GM21737 (cell line): ENCODE results near the gene MEX3D.

Experiments
- ATAC-seq: cut with Tn5 transposase; IDR thresholded peaks from one replicate; pipeline ENCODE4 v1.9.1; 2021; ENCODE audit warnings: mild to moderate bottlenecking, moderate library complexity; ENCODE audit not compliant: unreplicated experiment

The MEX3D gene

DNA sequence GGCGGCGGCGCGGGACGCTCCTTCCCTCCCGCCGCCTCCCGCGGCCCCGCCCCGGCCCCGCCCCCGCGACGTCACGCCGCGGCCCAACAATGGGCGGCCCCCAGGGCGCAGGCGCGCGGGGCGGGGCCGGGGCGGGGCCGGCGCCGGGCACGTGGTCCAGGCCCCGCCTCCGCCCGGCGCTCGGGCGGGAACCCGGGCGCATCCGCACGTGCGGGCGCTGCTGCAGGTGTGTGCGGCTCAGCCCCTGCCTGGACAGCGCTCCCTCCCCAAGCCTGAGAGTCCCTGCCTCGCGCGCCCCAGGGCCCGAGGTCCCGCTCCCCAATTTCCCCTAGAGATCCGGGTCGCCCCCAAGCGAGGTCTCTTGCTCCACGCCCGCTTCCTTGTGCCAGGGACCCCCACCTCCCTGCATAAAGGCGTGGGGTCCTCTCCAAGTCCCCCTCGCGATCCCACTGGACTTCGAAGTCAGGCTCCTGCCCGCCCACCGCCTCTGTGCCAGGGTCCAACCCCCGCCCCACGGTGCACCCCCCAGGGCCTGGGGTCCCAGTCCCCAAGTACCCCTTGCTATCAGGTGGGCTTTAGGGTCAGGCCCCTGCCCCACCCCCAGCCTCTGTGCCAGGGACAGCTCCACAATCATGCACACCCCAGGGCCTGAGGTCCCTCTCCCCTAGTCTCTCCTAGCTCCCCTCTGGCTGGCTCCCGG is at the start of gene MEX3D:
Gene MEX3D (minus strand): TSS at position 6 of the 700 bp plus-strand sequence. CDS start 267 bp downstream, outside the sequence.
- ATAC-seq, result peak; percentile 70

DNA sequence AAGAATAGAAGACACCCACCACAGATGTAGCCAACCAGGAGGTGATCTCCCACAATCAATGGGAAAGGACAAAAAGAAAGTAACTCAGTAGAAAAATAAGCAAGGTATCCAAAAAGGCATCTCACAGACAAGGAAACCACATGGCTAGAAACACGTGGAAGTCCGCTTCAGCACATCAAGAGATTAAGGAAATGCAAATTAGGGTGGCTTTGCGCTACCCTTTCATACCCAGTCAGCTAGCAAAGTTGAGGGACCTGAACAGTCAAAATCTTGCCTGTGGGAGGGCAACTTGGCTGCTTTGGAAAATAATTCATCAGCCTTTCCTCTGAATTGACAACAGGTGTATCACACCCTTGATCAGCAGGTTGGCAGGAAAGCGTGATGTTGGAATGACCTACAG is 48.8 kb upstream of the MEX3D start:
- ATAC-seq, result no peak

DNA sequence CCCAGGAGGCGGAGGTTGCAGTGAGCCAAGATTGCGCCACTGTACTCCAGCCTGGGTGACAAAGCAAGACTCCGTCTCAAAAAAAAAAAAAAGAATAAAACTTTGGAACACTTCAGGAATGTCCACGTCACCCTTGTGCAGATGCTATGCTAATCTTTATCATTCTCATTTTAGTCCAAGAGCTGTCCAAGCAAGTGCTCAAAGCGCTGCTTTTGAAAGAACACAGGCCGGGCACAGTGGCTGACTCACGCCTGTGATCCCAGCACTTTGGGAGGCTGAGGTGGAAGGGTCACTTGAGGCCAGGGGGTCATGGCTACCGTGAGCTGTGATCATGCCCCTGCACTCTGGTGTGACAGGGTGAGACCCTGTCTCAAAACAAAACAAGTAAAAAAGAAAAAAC is 48.3 kb upstream of the MEX3D start:
- no peak for ATAC-seq

DNA sequence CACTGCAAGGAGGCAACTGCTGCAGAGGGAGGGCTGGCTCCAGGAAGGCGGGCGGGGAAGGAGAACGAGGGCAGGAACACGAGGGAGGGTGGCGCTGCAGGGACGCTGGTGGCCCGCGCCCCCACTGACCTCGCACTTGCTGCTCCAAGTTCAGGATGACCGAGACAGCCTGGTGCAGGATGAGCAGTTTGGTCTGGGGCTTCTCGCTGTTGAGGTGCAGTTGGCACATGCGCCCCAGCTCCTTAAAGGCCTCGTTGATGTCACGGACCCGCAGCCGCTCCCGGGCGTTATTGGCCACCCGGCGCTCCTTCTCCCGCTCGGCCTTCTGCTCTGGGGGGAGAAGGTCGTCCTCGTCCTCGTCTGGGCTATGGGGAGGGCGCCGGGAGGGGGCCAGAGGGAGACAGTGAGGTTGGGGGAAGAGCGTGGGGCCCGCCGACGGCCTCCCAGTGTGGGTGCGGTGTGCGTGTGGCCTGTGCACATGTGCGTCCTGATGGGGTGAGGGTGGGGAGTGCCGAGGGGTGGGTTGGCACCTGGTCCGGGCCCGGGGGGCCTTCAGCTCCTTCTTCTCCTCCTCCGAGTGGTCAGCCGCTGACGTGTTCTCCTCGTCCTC is 47.1 kb upstream of the MEX3D start:
- no peak for ATAC-seq

DNA sequence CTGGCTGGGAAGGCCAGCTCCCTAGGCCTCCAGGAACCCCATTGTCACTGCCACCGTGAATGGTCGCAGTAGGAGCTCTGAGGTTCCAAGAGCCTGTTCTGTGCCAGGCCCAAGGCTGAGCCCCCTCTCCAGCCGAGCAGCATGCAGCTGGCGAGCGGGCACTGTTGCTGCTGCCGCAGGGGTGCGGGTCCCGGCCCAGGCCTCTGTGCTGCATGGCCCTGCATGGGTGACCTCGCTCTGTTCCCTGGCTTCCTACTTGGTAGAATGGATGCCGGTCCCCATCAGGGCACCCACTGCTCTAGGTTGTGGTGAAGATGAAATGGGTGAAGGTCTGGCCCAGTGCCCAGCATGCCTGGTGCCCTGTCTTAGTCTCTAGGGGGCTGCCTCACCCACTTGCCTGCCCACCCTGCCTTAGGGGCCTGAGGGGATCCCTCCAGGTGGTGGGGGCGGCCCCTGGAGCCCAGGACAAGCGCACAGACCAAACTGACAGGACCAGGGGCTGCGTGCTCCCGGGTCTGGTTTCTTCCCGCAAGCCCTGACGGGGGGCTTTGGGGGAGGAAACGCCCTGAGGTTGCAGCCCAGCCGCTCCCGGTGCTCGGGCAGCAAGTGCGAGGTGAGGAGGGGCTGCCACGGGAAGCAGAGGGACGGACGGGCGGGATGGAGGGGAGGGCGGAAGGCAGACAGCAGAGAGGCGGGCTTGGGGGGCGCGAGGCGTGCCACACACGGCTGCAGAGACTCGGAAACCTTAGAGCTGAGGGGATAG is 45.9 kb upstream of the MEX3D start:
- no peak for ATAC-seq

DNA sequence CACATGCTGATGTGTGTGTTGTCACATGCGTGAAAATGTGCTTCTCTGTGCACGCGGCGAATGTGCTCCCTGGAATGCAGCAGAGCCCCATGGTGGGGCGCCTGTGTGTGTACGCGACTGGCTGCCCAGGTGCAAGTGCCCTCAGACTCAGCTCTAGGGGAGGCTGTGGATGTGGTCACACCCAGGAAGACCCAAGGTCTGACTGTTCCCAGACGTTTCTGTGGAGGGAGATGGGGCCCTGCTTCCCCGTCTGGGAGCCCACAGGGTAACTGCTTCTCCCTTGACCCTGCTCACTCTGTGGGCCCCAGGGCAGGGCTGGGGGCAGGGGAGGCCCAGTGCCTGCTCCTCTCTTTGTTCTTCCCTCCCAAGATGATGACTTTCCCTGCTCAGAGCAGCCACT is 45.0 kb upstream of the MEX3D start:
- ATAC-seq, result no peak

DNA sequence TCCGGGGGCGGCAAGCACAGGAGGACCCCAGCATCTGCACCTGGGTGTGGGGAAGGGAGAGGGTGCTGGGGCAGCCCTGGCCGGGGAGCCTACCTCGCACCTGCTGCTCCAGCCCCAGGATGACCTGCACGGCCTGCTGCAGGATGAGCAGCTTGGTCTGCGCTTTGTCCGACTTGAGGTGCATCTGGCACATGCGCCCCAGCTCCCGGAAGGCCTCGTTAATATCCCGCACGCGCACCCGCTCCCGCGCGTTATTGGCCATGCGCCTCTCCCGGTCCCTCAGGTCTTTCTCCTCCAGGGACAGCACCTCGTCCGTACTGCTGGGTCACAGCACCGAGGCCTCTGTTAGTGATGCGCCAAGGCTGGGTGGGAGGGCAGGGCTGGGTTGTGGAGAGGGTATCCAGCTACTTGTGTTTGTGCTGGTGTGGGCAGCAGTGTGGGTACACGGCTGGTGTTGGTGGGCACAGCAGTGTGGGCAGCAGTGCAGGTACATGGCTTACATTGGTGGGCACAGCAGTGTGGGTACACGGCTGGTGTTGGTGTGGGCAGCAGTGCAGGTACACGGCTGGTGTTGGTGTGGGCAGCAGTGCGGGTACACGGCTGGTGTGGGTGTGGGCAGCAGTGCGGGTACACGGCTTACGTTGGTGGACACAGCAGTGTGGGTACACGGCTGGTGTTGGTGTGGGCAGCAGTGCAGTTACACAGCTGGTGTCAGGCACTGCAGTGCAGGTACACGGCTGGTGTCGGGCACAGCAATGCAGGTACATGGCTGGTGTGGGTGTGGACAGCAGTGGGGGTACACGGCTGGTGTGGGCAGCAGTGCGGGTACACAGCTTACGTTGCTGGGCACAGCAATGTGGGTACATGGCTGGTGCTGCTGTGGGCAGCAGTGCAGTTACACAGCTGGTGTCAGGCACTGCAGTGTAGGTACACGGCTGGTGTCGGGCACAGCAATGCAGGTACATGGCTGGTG is 44.3 kb upstream of the MEX3D start:
- ATAC-seq, result no peak

DNA sequence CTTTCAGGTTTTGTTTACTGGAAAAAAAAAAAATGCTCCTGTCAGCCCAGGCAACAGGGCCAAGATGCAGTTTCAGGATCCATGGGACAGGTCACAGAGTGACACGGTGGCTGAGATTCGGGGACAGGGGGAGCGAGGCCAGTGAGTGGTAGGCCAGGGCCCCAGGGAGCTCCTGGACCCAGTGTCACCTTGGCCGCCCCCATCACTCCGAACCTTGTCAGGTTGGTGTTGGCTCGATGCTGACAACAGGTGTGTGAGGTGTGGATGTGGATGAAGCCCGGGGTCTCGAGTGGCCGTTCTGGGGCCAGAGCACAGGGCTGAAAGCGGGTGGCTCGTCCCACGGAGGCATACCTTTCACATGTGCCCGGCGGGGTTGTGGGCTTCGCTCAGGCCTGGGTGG is 43.2 kb upstream of the MEX3D start:
- ATAC-seq, result no peak

DNA sequence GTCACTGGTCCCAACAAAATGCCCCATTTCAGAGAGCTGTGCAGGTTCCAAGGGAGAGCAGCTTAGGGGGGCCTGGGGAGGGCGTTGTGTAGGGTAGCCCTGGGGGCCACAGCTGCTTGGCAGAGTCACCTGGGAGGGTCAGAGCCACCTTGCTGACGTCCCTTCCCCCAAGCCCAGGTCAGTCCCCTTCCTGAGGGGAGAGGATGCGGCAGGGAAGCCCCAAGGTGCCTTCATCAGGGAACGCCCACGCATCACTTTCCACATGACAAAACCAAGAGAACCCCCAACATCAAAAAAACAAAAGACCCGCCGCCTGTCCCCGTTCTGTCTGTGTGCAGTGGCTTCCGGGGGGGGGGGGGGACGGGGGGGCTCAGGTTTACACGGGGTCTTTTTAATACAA is 42.5 kb upstream of the MEX3D start:
- no peak for ATAC-seq

DNA sequence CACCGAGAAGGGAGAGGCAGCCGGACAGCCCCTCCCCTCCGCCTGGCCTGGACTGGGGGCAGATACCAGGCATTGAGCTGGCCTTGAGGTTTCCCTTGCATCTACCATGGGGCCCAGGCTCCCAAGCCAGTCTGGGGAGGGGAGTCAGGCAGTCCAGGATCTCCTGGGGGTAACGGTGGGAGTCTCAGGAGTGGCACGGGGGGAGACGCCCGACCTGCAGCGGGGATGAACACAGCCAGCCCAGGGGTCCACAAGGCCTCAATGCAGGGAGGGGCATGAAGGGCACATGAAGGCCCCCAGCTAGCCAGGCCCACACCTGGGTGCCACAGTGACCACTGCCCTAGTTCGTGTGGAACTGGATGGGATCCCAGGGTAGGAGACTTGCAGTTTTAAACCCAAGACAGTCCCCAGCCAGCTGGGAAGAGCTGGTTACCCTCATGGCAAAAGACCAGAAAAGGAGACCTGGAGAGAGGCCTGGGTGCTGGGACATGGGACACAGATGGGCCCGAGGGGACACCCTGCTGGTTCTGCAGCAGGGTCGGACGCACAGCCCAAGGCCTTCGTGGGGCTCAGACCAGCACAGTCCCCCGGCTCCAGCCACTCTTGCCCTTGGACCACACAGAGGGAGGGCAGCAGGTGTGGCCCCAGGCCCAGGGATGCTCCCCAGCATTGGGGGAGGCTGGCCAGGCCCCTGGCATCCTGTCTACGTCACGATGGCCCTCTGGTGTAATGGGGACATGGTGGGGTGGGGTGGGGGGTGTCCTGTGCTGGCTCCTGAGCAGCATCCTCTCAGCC is 41.8 kb upstream of the MEX3D start:
- no peak for ATAC-seq

DNA sequence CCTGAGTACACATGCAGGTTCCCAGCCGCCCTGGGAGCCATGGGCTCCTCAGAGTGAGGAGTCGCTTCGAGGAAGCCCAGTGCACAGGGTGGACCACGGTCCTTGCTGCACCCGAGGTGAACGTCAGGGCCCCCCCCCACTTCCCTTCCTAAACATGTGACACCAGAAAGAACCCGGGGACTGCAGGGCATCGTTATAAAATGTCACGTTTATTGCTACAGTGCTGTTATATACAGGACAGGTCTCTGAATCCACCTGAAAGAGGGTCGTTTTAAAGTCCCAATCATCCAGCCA is 40.9 kb upstream of the MEX3D start:
- ATAC-seq, result no peak

DNA sequence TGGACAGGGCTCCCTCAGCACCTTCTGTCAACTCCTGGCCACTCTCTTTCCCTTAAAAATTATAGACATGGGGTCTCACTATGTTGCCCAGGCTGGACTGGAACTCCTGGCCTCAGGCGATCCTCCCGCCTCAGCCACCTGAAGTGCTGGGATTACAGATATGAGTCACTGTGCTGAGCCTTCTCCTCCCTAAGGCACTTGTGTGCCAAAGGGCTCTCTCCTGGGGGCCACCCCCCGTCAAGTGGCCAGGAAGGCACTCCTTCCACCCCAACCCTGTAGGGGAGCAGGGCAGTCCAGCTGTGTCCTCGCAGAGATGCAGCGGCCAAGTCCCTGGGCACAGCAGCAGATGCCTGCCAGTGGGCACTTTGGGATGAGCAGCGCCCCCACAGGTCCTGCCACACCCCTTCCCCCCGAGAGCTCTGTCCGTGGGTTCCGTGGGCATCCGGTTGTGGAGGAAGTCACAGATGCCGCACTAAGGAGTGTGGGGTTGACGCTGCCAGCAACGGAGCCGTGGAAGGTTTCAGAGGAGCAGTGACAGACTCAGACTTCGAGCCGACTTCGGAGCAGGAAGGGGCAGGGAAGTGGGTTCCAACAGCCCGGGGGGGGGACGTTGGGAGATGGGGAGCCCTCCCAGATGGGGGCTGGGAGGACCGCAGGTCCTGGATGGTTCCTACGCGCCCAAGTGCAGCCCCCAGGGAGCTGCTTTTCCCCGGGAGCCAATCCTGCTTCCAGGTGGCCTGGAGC is 40.4 kb upstream of the MEX3D start:
- ATAC-seq, result no peak

DNA sequence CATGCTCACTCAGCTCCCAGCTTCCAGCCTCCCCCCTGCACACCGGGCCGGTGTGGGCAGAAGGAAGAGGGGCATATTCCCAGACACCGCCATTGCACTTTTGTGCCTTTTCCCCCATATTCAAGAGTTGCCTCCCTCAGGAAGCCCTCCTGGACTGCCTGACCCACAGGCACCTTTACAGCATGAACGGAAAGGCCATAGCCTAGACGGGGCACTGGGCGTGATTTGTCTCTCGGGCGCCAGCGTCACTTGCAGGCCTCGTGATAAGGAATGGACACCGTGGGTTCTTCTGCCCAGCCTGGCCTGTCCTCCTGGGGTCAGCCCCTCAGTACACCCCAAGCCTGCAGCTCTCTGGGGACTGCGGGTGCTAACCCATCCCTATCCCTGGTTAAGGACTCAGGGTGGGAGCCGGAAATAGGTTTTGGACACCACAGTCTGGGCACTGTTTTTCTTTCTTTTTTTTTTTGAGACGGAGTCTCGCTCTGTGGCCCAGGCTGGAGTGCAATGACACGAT is 38.1 kb upstream of the MEX3D start:
- no peak for ATAC-seq

DNA sequence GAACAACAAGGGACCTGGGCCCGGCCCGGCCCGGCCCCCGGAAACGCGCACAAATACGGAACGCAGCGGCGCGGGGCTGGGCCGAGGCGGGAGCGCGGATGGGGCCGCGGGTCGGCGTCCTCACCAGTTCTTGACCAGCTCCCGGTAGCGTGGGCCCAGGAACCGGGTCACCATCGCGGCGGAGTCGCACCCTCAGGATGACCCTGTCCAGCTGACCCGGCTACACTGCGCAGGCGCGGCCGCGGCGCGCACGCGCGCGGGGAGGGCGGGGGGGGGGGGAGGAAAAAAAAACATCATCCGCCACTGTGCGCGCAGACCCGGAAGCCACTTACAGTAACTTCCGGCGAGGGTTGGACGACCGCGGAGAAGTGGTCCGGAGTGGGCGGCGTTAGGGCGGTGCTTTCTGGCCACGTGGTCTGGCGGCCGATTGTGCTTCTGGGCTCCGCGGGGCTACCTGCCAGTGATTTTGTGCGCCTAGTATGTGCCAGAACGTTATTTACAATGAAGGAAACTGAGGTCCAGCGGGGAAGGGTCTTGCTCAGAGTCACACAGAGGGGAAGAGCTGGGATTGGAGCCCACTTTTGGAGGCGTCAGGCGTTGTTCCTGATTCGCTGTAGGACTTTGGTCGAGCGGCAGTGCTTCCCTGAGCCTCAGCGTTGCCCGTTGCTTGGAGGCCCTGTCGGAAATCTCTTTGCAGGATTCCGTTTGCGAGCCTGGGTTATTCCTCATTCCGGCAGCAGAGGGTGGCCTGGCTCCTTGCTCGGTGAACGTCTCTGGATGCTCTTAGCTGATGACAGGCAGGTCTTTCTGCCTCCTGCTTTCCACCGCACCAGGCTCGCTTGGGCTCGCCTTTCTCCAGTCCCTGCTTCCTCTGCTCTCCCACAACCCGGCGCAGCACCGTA is 37.4 kb upstream of the MEX3D start, which contains the start of gene UQCR11:
Gene UQCR11 (minus strand): TSS at position 227 of the 902 bp plus-strand sequence. CDS start 53 bp downstream, at position 174.
- ATAC-seq, result peak; percentile 73

DNA sequence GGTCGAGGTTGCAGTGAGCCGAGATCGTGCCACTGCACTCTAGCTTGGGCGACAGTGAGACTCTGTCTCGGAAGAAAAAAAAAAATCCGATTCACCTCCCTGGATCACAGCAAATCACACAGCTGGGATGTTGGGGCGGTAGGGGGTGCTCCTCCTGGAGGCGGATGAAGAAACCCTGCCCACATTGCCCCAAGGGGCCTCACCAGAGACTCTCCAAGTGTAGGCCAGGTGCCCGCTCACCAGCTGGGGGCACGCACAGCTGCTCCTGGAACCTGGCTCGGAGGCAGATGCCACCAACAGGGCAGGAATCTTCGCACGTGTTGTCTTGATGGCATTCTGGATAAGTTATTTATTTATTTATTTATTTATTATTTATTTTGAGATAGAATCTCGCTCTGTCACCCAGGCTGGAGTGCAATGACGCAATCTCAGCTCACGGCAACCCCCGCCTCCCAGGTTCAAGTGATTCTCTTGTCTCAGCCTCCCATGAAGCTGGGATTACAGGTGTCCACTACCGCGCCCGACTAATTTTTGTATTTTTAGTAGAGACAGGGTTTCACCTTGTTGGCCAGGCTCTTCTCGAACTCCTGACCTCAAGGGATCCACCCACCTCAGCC is 34.1 kb upstream of the MEX3D start:
- ATAC-seq, result no peak

DNA sequence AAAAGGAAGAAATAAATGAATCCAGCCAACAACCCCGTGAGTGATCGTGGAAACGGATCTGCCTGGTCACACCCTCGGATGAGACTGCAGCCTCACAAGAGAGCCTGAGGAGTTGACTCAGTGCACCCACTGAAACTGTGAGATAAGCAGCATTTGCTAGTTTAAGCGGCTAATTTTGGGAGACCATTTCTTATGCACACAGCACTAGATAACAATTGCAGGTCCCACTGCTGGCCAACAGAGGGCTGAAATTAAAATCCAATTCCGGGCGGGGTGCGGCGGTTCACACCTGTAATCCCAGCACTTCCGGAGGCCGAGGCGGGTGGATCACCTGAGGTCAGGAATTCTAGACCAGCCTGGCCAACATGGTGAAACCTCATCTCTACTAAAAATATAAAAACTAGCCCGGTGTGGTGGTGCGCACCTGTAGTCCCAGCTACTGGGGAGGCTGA is 33.5 kb upstream of the MEX3D start:
- no peak for ATAC-seq

DNA sequence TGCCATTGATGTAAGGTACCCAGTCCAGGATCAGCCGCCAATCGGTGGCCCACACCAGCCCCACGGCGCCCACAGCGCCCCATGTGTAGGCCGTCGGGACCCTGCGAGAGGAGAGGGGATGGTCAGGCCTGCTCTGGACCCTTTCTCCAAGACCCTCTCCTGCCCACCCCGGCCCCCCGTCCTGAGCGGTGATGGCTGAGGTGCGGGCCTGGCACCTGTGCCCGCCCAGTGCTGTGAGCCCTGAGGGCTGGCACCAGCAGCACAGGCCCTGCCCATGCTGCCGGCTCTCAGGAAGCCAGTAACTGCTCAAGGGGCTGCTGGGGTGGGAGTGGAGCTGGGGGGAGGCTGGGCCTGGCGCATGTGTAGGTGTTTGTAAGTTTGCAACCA is 31.3 kb upstream of the MEX3D start:
- ATAC-seq, result no peak
